ENCODE measurements around the gene CELF3. TPM values are rescaled to one million over a fixed set of nuclear protein-coding genes. Genes with fewer than 3 reads are reported as not detected.

CELF3 gene
- total RNA-seq, 1 donor = not detected

- Histone ChIP-seq H3K4me3 (ENCODE audit: insufficient read depth, low read length) (no peak overlapping the region), H2AFZ (ENCODE audit: low read length) (no peak overlapping the region), H3K36me3 (ENCODE audit: insufficient read depth, low read length) (no peaks in the 10 kb centered on the region), H3K4me1 (ENCODE audit: insufficient read depth, low read length) (no peaks in the 10 kb centered on the region), H3K27me3 (ENCODE audit: insufficient read depth, low read length) (peaks cover 26% of the 10 kb centered on the region), H3K79me2 (ENCODE audit: insufficient read depth, low read length) (no peaks in the 10 kb centered on the region), H4K20me1 (ENCODE audit: insufficient read depth, low read length) (no peaks in the 10 kb centered on the region), H3K9me3 (ENCODE audit: low read depth, low read length) (no peaks in the 10 kb centered on the region), H3K27ac (ENCODE audit: low read depth, low read length) (no peak overlapping the region), H3K4me2 (ENCODE audit: insufficient read depth, low read length) (no peak overlapping the region)
- peak; percentile 74 for DNase-seq (ENCODE audit: insufficient read length, low spot score, missing footprints)
- TF ChIP-seq CTCF (IDR thresholded peaks at IDR 0.05; ENCODE audit: extremely low read depth, low read depth, low read length) = no peak
Observed at GRCh38 chr1:151710187-151710840, 6.3 kb downstream of the CELF3 start.

GRCh38 chr1:151708891-151709290 is 7.7 kb downstream of the CELF3 start:
- H3K4me3 ChIP-seq (ENCODE audit: insufficient read depth, low read length) = no peak overlapping the region
- H2AFZ ChIP-seq (ENCODE audit: low read length) = no peak overlapping the region
- DNase-seq (ENCODE audit: insufficient read length, low spot score, missing footprints) = no peak
- H3K36me3 ChIP-seq (ENCODE audit: insufficient read depth, low read length) = no peaks in the 10 kb centered on the region
- no peak overlapping the region for H3K27ac ChIP-seq (ENCODE audit: low read depth, low read length)
- H3K27me3 ChIP-seq (ENCODE audit: insufficient read depth, low read length) = peaks cover 12% of the 10 kb centered on the region
- no peaks in the 10 kb centered on the region for H3K79me2 ChIP-seq (ENCODE audit: insufficient read depth, low read length)
- no peaks in the 10 kb centered on the region for H3K4me1 ChIP-seq (ENCODE audit: insufficient read depth, low read length)
- no peaks in the 10 kb centered on the region for H4K20me1 ChIP-seq (ENCODE audit: insufficient read depth, low read length)
- no peak for TF ChIP-seq CTCF (IDR thresholded peaks at IDR 0.05; ENCODE audit: extremely low read depth, low read depth, low read length)
- H3K4me2 ChIP-seq (ENCODE audit: insufficient read depth, low read length) = no peak overlapping the region
- H3K9me3 ChIP-seq (ENCODE audit: low read depth, low read length) = no peaks in the 10 kb centered on the region

- no peak overlapping the region for H2AFZ ChIP-seq (ENCODE audit: low read length)
- H3K79me2 ChIP-seq (ENCODE audit: insufficient read depth, low read length) = no peaks in the 10 kb centered on the region
- no peaks in the 10 kb centered on the region for H3K4me1 ChIP-seq (ENCODE audit: insufficient read depth, low read length)
- peaks cover 6% of the 10 kb centered on the region for H3K27me3 ChIP-seq (ENCODE audit: insufficient read depth, low read length)
- no peak overlapping the region for H3K4me3 ChIP-seq (ENCODE audit: insufficient read depth, low read length)
- H3K9me3 ChIP-seq (ENCODE audit: low read depth, low read length) = no peaks in the 10 kb centered on the region
- H4K20me1 ChIP-seq (ENCODE audit: insufficient read depth, low read length) = no peaks in the 10 kb centered on the region
- TF ChIP-seq CTCF (IDR thresholded peaks at IDR 0.05; ENCODE audit: extremely low read depth, low read depth, low read length) = no peak
- H3K4me2 ChIP-seq (ENCODE audit: insufficient read depth, low read length) = no peak overlapping the region
- DNase-seq (ENCODE audit: insufficient read length, low spot score, missing footprints) = peak; percentile 41
- H3K27ac ChIP-seq (ENCODE audit: low read depth, low read length) = no peak overlapping the region
- no peaks in the 10 kb centered on the region for H3K36me3 ChIP-seq (ENCODE audit: insufficient read depth, low read length)
Observed at GRCh38 chr1:151707541-151708065, 9.0 kb downstream of the CELF3 start.

GRCh38 chr1:151706464-151707415 is 9.9 kb downstream of the CELF3 start:
- Histone ChIP-seq H3K36me3 (ENCODE audit: insufficient read depth, low read length) (no peaks in the 10 kb centered on the region), H3K4me3 (ENCODE audit: insufficient read depth, low read length) (no peak overlapping the region), H3K27me3 (ENCODE audit: insufficient read depth, low read length) (peaks cover 6% of the 10 kb centered on the region), H3K9me3 (ENCODE audit: low read depth, low read length) (no peaks in the 10 kb centered on the region), H2AFZ (ENCODE audit: low read length) (no peak overlapping the region), H3K27ac (ENCODE audit: low read depth, low read length) (no peak overlapping the region), H4K20me1 (ENCODE audit: insufficient read depth, low read length) (no peaks in the 10 kb centered on the region), H3K4me1 (ENCODE audit: insufficient read depth, low read length) (no peaks in the 10 kb centered on the region), H3K4me2 (ENCODE audit: insufficient read depth, low read length) (no peak overlapping the region), H3K79me2 (ENCODE audit: insufficient read depth, low read length) (no peaks in the 10 kb centered on the region)
- TF ChIP-seq CTCF (IDR thresholded peaks at IDR 0.05; ENCODE audit: extremely low read depth, low read depth, low read length) = no peak
- peak; percentile 62 for DNase-seq (ENCODE audit: insufficient read length, low spot score, missing footprints)
